Immature natural killer cell (primary cell): ENCODE data around the gene ZNF670. TPM values are rescaled to one million over a fixed set of nuclear protein-coding genes. Genes with fewer than 3 reads are reported as not detected.

ENCODE experiments used
- DNase-seq, 3 donors: peaks; one replicate each; pipeline ENCODE4 v3.0.0; 2022; ENCODE audit warnings: mixed read lengths in 1 of 3
- H3K27ac Mint-ChIP-seq, 6 donors: one replicate each; pipeline ENCODE4 v1.8.0; 2020; ENCODE audit warnings: mixed read lengths in 6 of 6, mild to moderate bottlenecking in 5 of 6, inconsistent platforms in 4 of 6, moderate library complexity in 3 of 6
- H3K27me3 Mint-ChIP-seq, 3 donors: one replicate each; pipeline ENCODE4 v1.8.0; 2020 to 2021; ENCODE audit warnings: low read depth in 3 of 3, mild to moderate bottlenecking in 3 of 3, mixed read lengths in 3 of 3, moderate library complexity in 3 of 3, inconsistent platforms in 1 of 3
- H3K36me3 Mint-ChIP-seq, 3 donors: one replicate each; pipeline ENCODE4 v1.8.0; 2020; ENCODE audit warnings: mixed read lengths in 3 of 3, inconsistent platforms in 2 of 3, mild to moderate bottlenecking in 2 of 3
- H3K4me1 Mint-ChIP-seq, 2 donors: one replicate each; pipeline ENCODE4 v1.8.0; 2020; ENCODE audit warnings: inconsistent platforms in 2 of 2, mild to moderate bottlenecking in 2 of 2, mixed read lengths in 2 of 2, moderate library complexity in 1 of 2
- H3K4me3 Mint-ChIP-seq, 5 donors: one replicate each; pipeline ENCODE4 v1.8.0; 2020; ENCODE audit warnings: mild to moderate bottlenecking in 5 of 5, mixed read lengths in 5 of 5, inconsistent platforms in 3 of 5, moderate library complexity in 3 of 5
- H3K9me3 Mint-ChIP-seq, 6 donors: one replicate each; pipeline ENCODE4 v1.8.0; 2020; ENCODE audit warnings: mild to moderate bottlenecking in 6 of 6, mixed read lengths in 6 of 6, inconsistent platforms in 4 of 6, moderate library complexity in 3 of 6
- polyA plus RNA-seq, 3 donors: library from polyadenylated mRNA; unstranded; fragments of 300-500 nt; fragmentation: Illumina TruSeq; gene quantifications; one replicate each; pipeline ENCODE4 v1.2.3, GENCODE V29; 2021

The ZNF670 gene
- polyA plus RNA-seq, 3 donors from 2014 or later: 0.88 to 1.1 TPM; not detected in 1

GRCh38 chr1:247096544-247096943 is 17.9 kb upstream of the ZNF670 start:
- H3K27me3 Mint-ChIP-seq: peaks cover 0 to 5% (median 2%) of the 10 kb centered on the region in 3 donors
- H3K4me3 Mint-ChIP-seq: no peak overlapping the region
- peaks cover 19 to 63% (median 57%) of the 10 kb centered on the region in 6 donors for H3K9me3 Mint-ChIP-seq
- DNase-seq: no peak
- peaks cover 31 to 42% (median 39%) of the 10 kb centered on the region in 3 donors for H3K36me3 Mint-ChIP-seq
- H3K27ac Mint-ChIP-seq: no peak overlapping the region
- H3K4me1 Mint-ChIP-seq: no peaks in the 10 kb centered on the region

GRCh38 chr1:247096112-247096511 is 17.5 kb upstream of the ZNF670 start:
- H3K27ac Mint-ChIP-seq: no peak overlapping the region
- no peaks in the 10 kb centered on the region for H3K4me1 Mint-ChIP-seq
- no peak for DNase-seq
- no peak overlapping the region for H3K4me3 Mint-ChIP-seq
- H3K27me3 Mint-ChIP-seq: peaks cover 0 to 5% (median 2%) of the 10 kb centered on the region in 3 donors
- peaks cover 27 to 38% (median 35%) of the 10 kb centered on the region in 3 donors for H3K36me3 Mint-ChIP-seq
- peaks cover 19 to 58% (median 53%) of the 10 kb centered on the region in 6 donors for H3K9me3 Mint-ChIP-seq

DNA sequence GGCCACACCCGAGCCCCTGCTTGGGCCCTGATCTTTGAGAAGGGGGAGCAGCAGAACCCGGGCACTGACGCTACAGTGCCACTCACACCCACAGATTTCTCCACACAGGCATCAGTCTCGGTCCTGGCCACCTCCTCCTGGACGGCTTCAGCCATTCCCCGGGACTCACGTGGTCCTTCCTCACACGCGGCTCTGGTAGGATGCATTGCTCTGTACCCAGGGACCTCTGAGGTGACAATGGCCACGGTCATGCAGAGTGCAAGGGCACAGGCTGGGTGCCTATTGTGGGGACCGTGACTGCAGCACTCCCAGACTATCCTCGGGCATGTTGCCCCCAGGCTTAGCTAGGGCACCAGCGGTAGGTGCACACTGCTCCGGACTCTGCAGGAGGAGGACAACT is 11.8 kb upstream of the ZNF670 start:
- no peaks in the 10 kb centered on the region for H3K36me3 Mint-ChIP-seq
- no peak for DNase-seq
- no peaks in the 10 kb centered on the region for H3K4me1 Mint-ChIP-seq
- no peak overlapping the region for H3K27ac Mint-ChIP-seq
- no peak overlapping the region for H3K4me3 Mint-ChIP-seq
- peaks cover 0 to 5% (median 2%) of the 10 kb centered on the region in 3 donors for H3K27me3 Mint-ChIP-seq
- H3K9me3 Mint-ChIP-seq: peaks cover 0 to 14% (median 6%) of the 10 kb centered on the region in 6 donors

- Mint-ChIP-seq H3K27me3 (peaks cover 0 to 5% (median 2%) of the 10 kb centered on the region in 3 donors), H3K4me1 (no peaks in the 10 kb centered on the region), H3K4me3 (no peak overlapping the region), H3K27ac (no peak overlapping the region), H3K9me3 (peaks cover 0 to 12% (median 5%) of the 10 kb centered on the region in 6 donors), H3K36me3 (peaks cover 0 to 1% (median 0%) of the 10 kb centered on the region in 3 donors)
- DNase-seq: no peak
These were observed 11.2 kb upstream of the ZNF670 start for GRCh38 chr1:247089616-247090375.

DNA sequence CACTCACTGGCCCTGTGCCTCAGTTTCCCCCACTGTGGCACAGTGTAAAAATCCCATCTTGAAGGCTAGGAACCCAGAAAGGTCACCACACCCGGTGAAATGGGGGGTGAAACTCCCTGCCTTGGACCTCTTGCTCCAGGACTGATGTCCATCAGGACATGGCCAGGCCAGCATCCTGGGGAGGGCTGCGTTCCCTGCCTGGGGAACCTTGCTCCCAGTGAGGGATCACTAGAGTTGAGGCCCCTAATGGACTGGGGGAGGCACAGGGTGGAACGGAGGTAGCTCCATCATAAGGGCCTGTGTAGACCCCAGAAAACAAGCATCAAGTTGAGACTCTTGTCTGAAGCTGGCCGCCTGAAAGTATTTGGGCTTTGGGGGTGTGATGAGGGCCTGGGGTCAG is 10.4 kb upstream of the ZNF670 start:
- Mint-ChIP-seq H3K27ac (no peak overlapping the region), H3K4me1 (no peaks in the 10 kb centered on the region), H3K36me3 (peaks cover 0 to 4% (median 0%) of the 10 kb centered on the region in 3 donors), H3K27me3 (peaks cover 0 to 5% (median 2%) of the 10 kb centered on the region in 3 donors), H3K4me3 (no peak overlapping the region), H3K9me3 (peaks cover 0 to 6% (median 2%) of the 10 kb centered on the region in 6 donors)
- DNase-seq: no peak

DNA sequence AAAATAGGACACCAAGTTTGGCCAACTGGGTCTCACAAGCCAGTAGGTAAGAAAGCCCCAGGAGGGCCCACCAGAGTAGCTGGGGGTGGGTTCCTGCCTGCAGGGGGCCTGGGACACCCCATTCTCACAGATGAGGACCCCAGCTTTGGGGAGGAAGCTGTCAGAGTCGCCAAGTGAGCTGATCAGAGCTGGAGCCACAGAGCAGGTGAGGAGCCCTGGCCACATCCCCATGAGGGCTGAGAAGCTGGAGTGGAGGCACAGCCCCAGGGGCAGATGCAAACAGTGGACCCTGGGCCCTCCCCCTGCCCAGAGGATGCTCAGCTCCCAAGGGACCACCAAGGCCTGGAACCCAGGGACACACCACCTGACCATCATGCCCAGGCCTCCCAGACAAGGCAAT is 8.6 kb upstream of the ZNF670 start:
- Mint-ChIP-seq H3K36me3 (peaks cover 0 to 4% (median 0%) of the 10 kb centered on the region in 3 donors), H3K4me1 (no peaks in the 10 kb centered on the region), H3K27me3 (peaks cover under 1 to 6% (median 4%) of the 10 kb centered on the region in 3 donors), H3K27ac (no peak overlapping the region), H3K9me3 (peaks cover 0 to 3% (median 0%) of the 10 kb centered on the region in 6 donors), H3K4me3 (no peak overlapping the region)
- no peak for DNase-seq

GRCh38 chr1:247085310-247085709 is 6.7 kb upstream of the ZNF670 start:
- no peak overlapping the region for H3K27ac Mint-ChIP-seq

GRCh38 chr1:247084771-247085170 is 6.2 kb upstream of the ZNF670 start:
- no peak for DNase-seq
- Mint-ChIP-seq H3K4me1 (peaks cover under 1 to 2% of the 10 kb centered on the region in 2 donors), H3K9me3 (peaks cover 0 to 3% (median 0%) of the 10 kb centered on the region in 6 donors), H3K27me3 (peaks cover 4 to 11% (median 4%) of the 10 kb centered on the region in 3 donors), H3K36me3 (peaks cover 0 to 4% (median 0%) of the 10 kb centered on the region in 3 donors), H3K27ac (no peak overlapping the region), H3K4me3 (no peak overlapping the region)

More at GRCh38 chr1:247085310-247085709, 6.7 kb upstream of the ZNF670 start:
- Mint-ChIP-seq H3K27me3 (peaks cover 4 to 9% (median 4%) of the 10 kb centered on the region in 3 donors), H3K36me3 (peaks cover 0 to 4% (median 0%) of the 10 kb centered on the region in 3 donors), H3K9me3 (peaks cover 0 to 3% (median 0%) of the 10 kb centered on the region in 6 donors), H3K4me3 (no peak overlapping the region), H3K4me1 (no peaks in the 10 kb centered on the region)
- no peak for DNase-seq

GRCh38 chr1:247079141-247079874 is 697 bp upstream of the ZNF670 start:
- no peak for DNase-seq
- H3K4me3 Mint-ChIP-seq: peak overlapping the region; percentile 88 to 94 (median 91)

DNA sequence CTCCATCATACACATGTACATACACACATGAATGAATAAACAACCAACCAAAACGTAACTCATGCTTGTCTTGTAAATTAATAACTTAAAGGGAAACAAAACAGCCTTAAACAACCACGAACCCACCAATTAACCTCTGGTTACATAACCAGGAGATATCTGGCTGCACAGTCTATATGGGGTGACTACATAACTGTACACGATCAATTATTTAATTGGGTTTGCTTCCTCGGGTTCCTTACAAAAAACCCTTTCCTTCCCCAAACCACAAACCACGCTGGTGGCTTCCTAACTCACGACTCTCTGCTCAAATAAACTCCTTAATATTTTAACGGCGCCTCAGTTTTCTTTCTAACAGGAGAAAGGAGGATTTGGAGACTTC is 744 bp downstream of the ZNF670 start:
- peaks cover 5 to 8% (median 8%) of the 10 kb centered on the region in 3 donors for H3K27me3 Mint-ChIP-seq
- no peaks in the 10 kb centered on the region for H3K36me3 Mint-ChIP-seq
- H3K4me1 Mint-ChIP-seq: peaks cover 29 to 33% of the 10 kb centered on the region in 2 donors
- no peak for DNase-seq
- peak overlapping the region; percentile 22 to 84 (median 74) for H3K27ac Mint-ChIP-seq
- peaks cover 0 to 2% (median 0%) of the 10 kb centered on the region in 6 donors for H3K9me3 Mint-ChIP-seq
- H3K4me3 Mint-ChIP-seq: peak overlapping the region; percentile 88 to 94 (median 91)

More at GRCh38 chr1:247079141-247079874, 697 bp upstream of the ZNF670 start:
- Mint-ChIP-seq H3K9me3 (peaks cover 0 to 3% (median 0%) of the 10 kb centered on the region in 6 donors), H3K36me3 (no peaks in the 10 kb centered on the region), H3K4me1 (peaks cover 29 to 33% of the 10 kb centered on the region in 2 donors), H3K27me3 (peaks cover 7 to 8% (median 8%) of the 10 kb centered on the region in 3 donors), H3K27ac (peak overlapping the region in 2 of 6 donors; percentile 11 to 44)

DNA sequence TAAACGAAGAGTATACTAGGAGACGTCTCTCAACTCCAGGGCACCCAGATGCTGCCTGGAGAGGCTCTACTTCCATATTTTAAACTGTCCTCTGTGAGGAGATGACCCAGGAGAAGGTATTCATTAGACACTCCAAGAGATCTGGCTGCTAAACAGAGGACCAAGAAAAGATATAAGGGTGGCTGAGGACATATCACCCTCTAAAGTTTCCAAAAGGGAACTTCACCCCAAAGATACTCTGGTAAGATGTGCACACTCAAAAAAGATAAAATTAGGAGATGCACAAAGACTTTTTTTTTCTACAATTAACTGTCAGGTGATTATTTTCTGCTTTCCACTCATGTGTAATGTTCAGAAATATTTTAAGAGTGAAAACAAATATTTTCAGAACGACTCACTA is 1.4 kb downstream of the ZNF670 start:
- DNase-seq: no peak
- Mint-ChIP-seq H3K9me3 (no peaks in the 10 kb centered on the region), H3K27ac (peak overlapping the region in 5 of 6 donors; percentile 15 to 84 (median 62)), H3K4me3 (peak overlapping the region; percentile 39 to 94 (median 90)), H3K27me3 (peaks cover 5 to 7% (median 7%) of the 10 kb centered on the region in 3 donors), H3K36me3 (no peaks in the 10 kb centered on the region), H3K4me1 (peaks cover 29 to 33% of the 10 kb centered on the region in 2 donors)

GRCh38 chr1:247070645-247071044 is 8.0 kb downstream of the ZNF670 start:
- peaks cover 0 to 6% (median 0%) of the 10 kb centered on the region in 6 donors for H3K9me3 Mint-ChIP-seq
- no peak overlapping the region for H3K27ac Mint-ChIP-seq
- peaks cover 0 to 12% (median 5%) of the 10 kb centered on the region in 3 donors for H3K36me3 Mint-ChIP-seq
- H3K27me3 Mint-ChIP-seq: no peaks in the 10 kb centered on the region
- no peak for DNase-seq
- H3K4me3 Mint-ChIP-seq: no peak overlapping the region
- peaks cover 0 to 2% of the 10 kb centered on the region in 2 donors for H3K4me1 Mint-ChIP-seq

GRCh38 chr1:247064304-247064703 is 14.3 kb downstream of the ZNF670 start:
- peaks cover 0 to 1% (median 0%) of the 10 kb centered on the region in 3 donors for H3K27me3 Mint-ChIP-seq
- H3K9me3 Mint-ChIP-seq: peaks cover 0 to 13% (median 4%) of the 10 kb centered on the region in 6 donors
- DNase-seq: no peak
- peaks cover 0 to 7% of the 10 kb centered on the region in 2 donors for H3K4me1 Mint-ChIP-seq
- H3K4me3 Mint-ChIP-seq: no peak overlapping the region
- H3K36me3 Mint-ChIP-seq: peaks cover 4 to 15% (median 8%) of the 10 kb centered on the region in 3 donors
- H3K27ac Mint-ChIP-seq: no peak overlapping the region
